SH-SY5Y (cell line): ENCODE measurements around the gene NUP50.

ENCODE experiments used
- GATA2 ChIP-seq: IDR thresholded peaks from 2 replicates; pipeline ENCODE4 v1.6.1; 2011; ENCODE audit warnings: mild to moderate bottlenecking, low read depth, low read length
- GATA3 ChIP-seq: IDR thresholded peaks from 2 replicates; pipeline ENCODE4 v1.6.1; 2011; ENCODE audit warnings: low read depth, mild to moderate bottlenecking, low read length, moderate library complexity

The NUP50 gene

GRCh38 chr22:45233827-45234226 lies 70.1 kb downstream of the NUP50 start:
- TF ChIP-seq GATA2 (no peak), GATA3 (no peak)

DNA sequence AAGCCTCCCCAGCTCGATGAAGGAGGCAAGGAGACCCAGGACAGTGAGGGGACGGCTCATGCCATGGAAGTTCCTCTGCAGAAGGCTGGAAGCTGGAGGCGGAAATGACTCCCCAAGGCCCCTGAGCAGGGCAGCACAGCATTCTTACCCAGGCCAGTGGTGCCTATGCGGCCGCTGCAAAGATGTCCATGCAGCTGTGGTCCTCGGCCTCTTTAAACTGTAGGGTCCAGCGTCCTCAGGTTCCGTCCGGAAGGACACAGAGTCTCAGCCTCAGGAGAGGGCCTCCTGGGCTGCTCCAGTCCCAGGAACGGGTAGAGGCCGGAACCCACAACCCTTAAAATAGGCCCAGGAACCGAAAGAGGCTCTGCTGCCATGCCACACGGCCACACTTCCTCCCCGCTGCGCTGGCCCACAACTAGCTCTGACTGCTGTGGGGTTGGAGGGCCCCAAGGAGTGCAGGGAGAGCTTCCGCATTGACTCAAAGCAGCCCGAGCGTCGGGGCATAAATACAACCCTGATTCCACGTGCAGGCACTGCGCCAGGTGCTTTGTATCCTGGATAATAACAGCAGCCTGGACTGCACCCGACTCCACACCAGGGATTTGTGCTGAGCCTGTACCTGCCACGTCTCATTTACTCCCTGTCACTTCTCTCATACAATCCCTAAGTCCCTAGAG lies 71.5 kb downstream of the NUP50 start:
- TF ChIP-seq GATA2 = no peak
- TF ChIP-seq GATA3 = no peak

DNA sequence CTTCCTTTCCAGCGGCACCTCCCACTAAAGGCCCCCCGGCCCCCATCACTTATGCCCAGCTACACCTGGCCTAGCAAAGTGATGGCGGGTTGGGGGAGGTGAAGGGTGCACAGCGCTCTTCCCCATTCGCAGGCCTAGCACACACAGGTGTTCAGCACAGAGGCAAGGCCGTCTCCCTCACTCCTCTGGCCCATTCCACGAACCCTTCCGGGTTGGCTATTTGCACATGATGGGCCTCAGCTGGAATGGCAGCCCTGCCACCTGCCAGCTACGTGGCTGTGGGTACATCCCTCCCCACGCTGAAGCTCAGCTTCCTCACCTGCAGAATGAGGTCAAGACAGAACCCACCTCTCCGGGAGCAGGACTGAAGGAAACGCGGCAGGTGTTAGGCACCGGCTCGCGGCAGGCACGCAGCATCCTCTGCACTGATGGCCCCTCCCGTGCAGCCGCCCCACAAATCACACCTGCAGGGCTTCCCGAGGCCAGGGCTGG lies 72.2 kb downstream of the NUP50 start:
- TF ChIP-seq GATA3 (no peak), GATA2 (no peak)

- TF ChIP-seq GATA3 = no peak
- TF ChIP-seq GATA2 = no peak
Measured at GRCh38 chr22:45237065-45237990, 73.6 kb downstream of the NUP50 start.
